ENCODE measurements around the gene MACROD2.

MACROD2 gene

DNA sequence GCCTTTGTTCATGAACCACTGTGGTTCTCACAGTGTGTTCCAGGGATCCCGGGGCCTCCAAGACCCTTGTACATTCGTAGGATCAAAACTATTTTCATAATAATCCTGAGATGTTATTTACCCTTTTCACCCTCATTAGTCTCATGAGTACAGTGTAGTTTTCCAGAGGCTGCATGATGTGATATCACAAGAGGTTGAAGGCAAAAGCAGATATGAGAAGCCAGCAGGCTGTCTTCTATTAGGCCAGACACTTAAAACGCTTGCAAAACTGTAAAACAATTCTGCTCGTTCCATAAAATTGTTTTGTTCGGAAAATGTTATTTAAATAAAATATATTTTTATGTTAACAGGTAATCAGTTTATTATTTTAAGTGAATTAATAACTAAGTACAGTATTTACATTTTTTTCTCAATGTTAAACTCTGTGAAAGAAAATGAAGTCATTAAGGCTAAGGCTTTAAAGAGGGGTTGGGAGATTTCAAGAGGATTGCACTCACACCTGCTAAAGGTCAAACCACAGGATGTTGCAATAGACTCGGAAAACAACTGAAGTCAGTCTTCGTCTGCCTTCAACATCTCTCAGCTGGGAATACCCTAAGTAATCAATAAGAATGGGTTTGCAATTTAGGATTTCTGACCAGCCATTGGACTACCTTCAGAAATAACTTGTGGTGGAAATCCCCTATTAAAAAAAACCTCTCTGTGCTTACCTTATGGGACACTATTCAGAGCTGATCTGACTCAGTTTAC, 2103.7 kb downstream of the MACROD2 start:
- TF ChIP-seq, protein P1, sequence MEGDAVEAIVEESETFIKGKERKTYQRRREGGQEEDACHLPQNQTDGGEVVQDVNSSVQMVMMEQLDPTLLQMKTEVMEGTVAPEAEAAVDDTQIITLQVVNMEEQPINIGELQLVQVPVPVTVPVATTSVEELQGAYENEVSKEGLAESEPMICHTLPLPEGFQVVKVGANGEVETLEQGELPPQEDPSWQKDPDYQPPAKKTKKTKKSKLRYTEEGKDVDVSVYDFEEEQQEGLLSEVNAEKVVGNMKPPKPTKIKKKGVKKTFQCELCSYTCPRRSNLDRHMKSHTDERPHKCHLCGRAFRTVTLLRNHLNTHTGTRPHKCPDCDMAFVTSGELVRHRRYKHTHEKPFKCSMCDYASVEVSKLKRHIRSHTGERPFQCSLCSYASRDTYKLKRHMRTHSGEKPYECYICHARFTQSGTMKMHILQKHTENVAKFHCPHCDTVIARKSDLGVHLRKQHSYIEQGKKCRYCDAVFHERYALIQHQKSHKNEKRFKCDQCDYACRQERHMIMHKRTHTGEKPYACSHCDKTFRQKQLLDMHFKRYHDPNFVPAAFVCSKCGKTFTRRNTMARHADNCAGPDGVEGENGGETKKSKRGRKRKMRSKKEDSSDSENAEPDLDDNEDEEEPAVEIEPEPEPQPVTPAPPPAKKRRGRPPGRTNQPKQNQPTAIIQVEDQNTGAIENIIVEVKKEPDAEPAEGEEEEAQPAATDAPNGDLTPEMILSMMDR (conservative IDR thresholded peaks at IDR 0.05): no peak
- TF ChIP-seq ZFX (IDR thresholded peaks at IDR 0.05): no peak

DNA sequence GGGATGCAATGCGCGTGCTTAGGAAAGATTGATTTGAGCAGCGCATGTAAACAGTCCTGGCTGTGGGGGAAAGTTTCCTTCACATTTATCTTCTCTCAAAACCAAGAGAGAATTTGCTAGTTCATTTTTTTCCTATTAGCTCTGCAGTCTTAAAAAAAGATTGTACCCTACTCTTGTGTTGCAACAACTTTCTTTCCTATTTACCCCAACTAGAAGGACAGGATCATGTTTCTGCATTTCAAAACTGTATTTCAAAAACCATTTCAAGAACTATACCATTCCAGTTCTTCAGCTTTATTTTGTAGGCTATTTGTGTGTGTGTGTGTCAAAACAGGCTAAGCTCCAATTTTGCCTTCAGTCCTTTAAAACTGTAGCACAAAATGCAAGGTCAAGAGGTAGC, 2104.8 kb downstream of the MACROD2 start:
- no peak for TF ChIP-seq ZFX (IDR thresholded peaks at IDR 0.05)
- TF ChIP-seq, protein P1 (conservative IDR thresholded peaks at IDR 0.05): no peak
- H3K27ac ChIP-seq: no peak overlapping the region

More for the DNA sequence above, 2103.7 kb downstream of the MACROD2 start:
- H3K27ac ChIP-seq: no peak overlapping the region

GRCh38 chr20:16100767-16101166, 2105.5 kb downstream of the MACROD2 start:
- no peak overlapping the region for H3K27ac ChIP-seq
- TF ChIP-seq, protein P1 (conservative IDR thresholded peaks at IDR 0.05): no peak
- TF ChIP-seq ZFX (IDR thresholded peaks at IDR 0.05): no peak
